CMK (cell line): ENCODE measurements around the gene GLIPR2.

Source experiments
- DNase-seq: peaks from one replicate; pipeline ENCODE4 v3.0.0-alpha.2; 2010; ENCODE audit warnings: low read depth

Gene GLIPR2

GRCh38 chr9:36194326-36195000 lies 57.9 kb downstream of the GLIPR2 start:
- DNase-seq = no peak

GRCh38 chr9:36204906-36205547 lies 68.5 kb downstream of the GLIPR2 start:
- DNase-seq = no peak

GRCh38 chr9:36207016-36207415 lies 70.5 kb downstream of the GLIPR2 start:
- no peak for DNase-seq

- DNase-seq = no peak
Measured at GRCh38 chr9:36207546-36208012, 71.0 kb downstream of the GLIPR2 start.

- no peak for DNase-seq
Measured at GRCh38 chr9:36208521-36209253, 72.2 kb downstream of the GLIPR2 start.

- no peak for DNase-seq
Measured at GRCh38 chr9:36210722-36211121, 74.2 kb downstream of the GLIPR2 start.

GRCh38 chr9:36211510-36211909 lies 75.0 kb downstream of the GLIPR2 start:
- no peak for DNase-seq

GRCh38 chr9:36213387-36213786 lies 76.9 kb downstream of the GLIPR2 start:
- DNase-seq = no peak
